ENCODE measurements around the gene RAPGEF5. TPM values are rescaled to one million over a fixed set of nuclear protein-coding genes. Genes with fewer than 3 reads are reported as not detected.
A peak's percentile ranks its signal among the peaks of the same experiment; 100 is the strongest.

RAPGEF5 gene
- total RNA-seq, 6 experiments from 2014 or later: 15.5 to 56.4 (median 27.1) TPM

- Histone ChIP-seq H3K4me1 (peaks cover 0 to 10% (median 0%) of the 10 kb centered on the region in 4 donors), H3K4me3 (no peak overlapping the region), H3K27ac (peak overlapping the region in 2 of 3 donors; percentile 50 to 58), H3K9me3 (no peaks in the 10 kb centered on the region), H3K36me3 (no peaks in the 10 kb centered on the region), H3K27me3 (no peaks in the 10 kb centered on the region)
- intact Hi-C loops (cut with DNase I): no loop called here
- no peak for DNase-seq
- TF ChIP-seq, protein P1, sequence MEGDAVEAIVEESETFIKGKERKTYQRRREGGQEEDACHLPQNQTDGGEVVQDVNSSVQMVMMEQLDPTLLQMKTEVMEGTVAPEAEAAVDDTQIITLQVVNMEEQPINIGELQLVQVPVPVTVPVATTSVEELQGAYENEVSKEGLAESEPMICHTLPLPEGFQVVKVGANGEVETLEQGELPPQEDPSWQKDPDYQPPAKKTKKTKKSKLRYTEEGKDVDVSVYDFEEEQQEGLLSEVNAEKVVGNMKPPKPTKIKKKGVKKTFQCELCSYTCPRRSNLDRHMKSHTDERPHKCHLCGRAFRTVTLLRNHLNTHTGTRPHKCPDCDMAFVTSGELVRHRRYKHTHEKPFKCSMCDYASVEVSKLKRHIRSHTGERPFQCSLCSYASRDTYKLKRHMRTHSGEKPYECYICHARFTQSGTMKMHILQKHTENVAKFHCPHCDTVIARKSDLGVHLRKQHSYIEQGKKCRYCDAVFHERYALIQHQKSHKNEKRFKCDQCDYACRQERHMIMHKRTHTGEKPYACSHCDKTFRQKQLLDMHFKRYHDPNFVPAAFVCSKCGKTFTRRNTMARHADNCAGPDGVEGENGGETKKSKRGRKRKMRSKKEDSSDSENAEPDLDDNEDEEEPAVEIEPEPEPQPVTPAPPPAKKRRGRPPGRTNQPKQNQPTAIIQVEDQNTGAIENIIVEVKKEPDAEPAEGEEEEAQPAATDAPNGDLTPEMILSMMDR (IDR thresholded peaks at IDR 0.05): no peak
- no peak for TF ChIP-seq POLR2A (IDR thresholded peaks at IDR 0.05)
- ATAC-seq: peak; percentile 33 to 65 (median 44)
- WGBS (ENCODE audit: insufficient coverage, low coverage, low lambda C conversion rate, missing lambda C conversion rate): 69% methylated on average over 2 of the region's 2 CpGs
Observed at GRCh38 chr7:22377703-22378102, 20.7 kb upstream of the RAPGEF5 start.

DNA sequence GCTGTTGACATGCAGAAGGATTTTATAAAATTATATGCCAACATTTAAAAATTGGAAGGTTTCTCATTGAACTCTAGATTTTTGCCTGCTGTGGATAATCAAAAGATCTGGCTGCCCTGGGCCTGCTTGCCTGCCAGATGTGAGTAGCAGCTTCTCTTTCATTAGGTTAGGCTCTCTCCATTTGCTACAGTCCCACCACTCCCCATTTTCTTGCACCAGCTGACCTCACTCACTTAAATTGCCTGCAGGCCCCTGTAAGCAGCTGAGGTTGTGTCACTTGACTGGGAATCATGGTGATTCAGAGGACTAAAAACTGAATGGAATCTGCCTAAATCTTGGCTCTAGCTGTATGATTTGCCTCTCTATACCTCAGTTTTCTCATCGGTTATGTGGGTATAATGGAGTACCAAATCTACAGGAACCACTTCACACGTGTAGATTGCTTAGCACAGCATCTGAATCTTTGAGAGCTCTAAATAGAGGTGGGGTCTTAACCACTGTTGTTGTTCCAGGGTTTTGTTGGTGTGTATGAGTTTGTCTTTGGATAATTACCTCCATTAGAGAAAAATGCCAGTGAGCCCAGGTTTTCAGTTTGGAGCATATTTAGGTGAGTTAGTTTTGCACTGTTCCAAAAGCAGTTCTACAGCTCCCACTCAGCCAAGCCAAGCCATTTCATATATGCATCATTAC lies 18.6 kb upstream of the RAPGEF5 start:
- Histone ChIP-seq H3K4me3 (no peak overlapping the region), H3K27me3 (no peaks in the 10 kb centered on the region), H3K4me1 (peaks cover 0 to 10% (median 0%) of the 10 kb centered on the region in 4 donors), H3K9me3 (no peaks in the 10 kb centered on the region), H3K27ac (no peak overlapping the region), H3K36me3 (no peaks in the 10 kb centered on the region)
- no peak for DNase-seq
- no peak for ATAC-seq
- WGBS (ENCODE audit: insufficient coverage, low coverage, low lambda C conversion rate, missing lambda C conversion rate): no CpG with 5 or more reads among the region's 2 CpGs
- TF ChIP-seq, protein P1 (IDR thresholded peaks at IDR 0.05): no peak
- TF ChIP-seq POLR2A (IDR thresholded peaks at IDR 0.05): no peak
- intact Hi-C loops (cut with DNase I): no loop called here

- 58% methylated on average over 2 of the region's 2 CpGs for WGBS (ENCODE audit: insufficient coverage, low coverage, low lambda C conversion rate, missing lambda C conversion rate)
- TF ChIP-seq, protein P1 (IDR thresholded peaks at IDR 0.05): no peak
- TF ChIP-seq POLR2A (IDR thresholded peaks at IDR 0.05): no peak
- Histone ChIP-seq H3K27me3 (no peaks in the 10 kb centered on the region), H3K4me1 (peaks cover 0 to 10% (median 0%) of the 10 kb centered on the region in 4 donors), H3K9me3 (no peaks in the 10 kb centered on the region), H3K4me3 (no peak overlapping the region), H3K36me3 (no peaks in the 10 kb centered on the region), H3K27ac (no peak overlapping the region)
- DNase-seq: no peak
- no peak for ATAC-seq
- intact Hi-C loops (cut with DNase I): no loop called here
Observed at GRCh38 chr7:22373911-22374310, 17.0 kb upstream of the RAPGEF5 start.

DNA sequence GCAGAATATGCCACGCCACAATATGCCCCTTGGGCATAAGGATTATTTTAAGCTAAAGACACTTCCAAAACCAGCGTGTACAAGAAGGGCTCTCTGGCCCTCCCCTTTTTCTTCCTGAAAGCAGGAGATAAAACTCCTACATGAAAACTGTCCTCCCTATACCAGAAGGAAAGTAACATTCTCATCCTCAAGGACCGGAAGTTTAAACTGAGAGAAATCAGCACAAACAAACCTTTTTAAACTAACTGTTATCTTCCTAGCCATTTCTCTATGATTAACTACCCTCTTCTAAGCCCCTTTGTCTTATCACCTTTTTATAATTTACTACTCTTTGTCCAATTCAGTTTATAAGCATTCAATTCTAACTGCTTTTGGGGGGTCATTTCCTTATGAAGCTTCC lies 16.4 kb upstream of the RAPGEF5 start:
- intact Hi-C loops (cut with DNase I): no loop called here
- Histone ChIP-seq H3K4me3 (no peak overlapping the region), H3K9me3 (no peaks in the 10 kb centered on the region), H3K4me1 (peaks cover 0 to 6% (median 0%) of the 10 kb centered on the region in 4 donors), H3K27me3 (no peaks in the 10 kb centered on the region), H3K36me3 (no peaks in the 10 kb centered on the region), H3K27ac (no peak overlapping the region)
- TF ChIP-seq, protein P1 (IDR thresholded peaks at IDR 0.05): no peak
- TF ChIP-seq POLR2A (IDR thresholded peaks at IDR 0.05): no peak
- no peak for DNase-seq
- WGBS (ENCODE audit: insufficient coverage, low coverage, low lambda C conversion rate, missing lambda C conversion rate): 69% methylated on average over 3 of the region's 3 CpGs
- ATAC-seq: no peak
